Esophagus squamous epithelium (tissue), 5 donors: Measurements from ENCODE around the gene SPATC1L. TPM values are rescaled to one million over a fixed set of nuclear protein-coding genes. Genes with fewer than 3 reads are reported as not detected.

Source experiments
- DNase-seq: peaks from one replicate; lab custom pipeline; 2025; lab: John Stamatoyannopoulos, UW
- H3K27ac ChIP-seq, 4 donors: fragments of 200-600 bp; sonication (generic); one replicate each; pipeline ENCODE4 v1.5.1; 2016 to 2019; ENCODE audit warnings: mild to moderate bottlenecking in 1 of 4
- H3K27me3 ChIP-seq, 4 donors: fragments of 200-600 bp; sonication (generic); 1 replicate in 3 of 4; 2 replicates in 1 of 4; pipeline versions ENCODE4 v1.5.1 to v1.6.0; 2017 to 2021; ENCODE audit warnings: antibody characterized with exemption in 1 of 4
- H3K36me3 ChIP-seq, 3 donors: fragments of 200-600 bp; sonication (generic); one replicate each; pipeline ENCODE4 v1.5.1; 2016 to 2019
- H3K4me1 ChIP-seq, 3 donors: fragments of 200-600 bp; sonication (generic); one replicate each; pipeline ENCODE4 v1.5.1; 2017 to 2019
- H3K4me3 ChIP-seq, 4 donors: fragments of 200-600 bp; sonication (generic); 1 replicate in 3 of 4; 2 replicates in 1 of 4; pipeline ENCODE4 v1.5.1; 2016 to 2019; ENCODE audit warnings: mild to moderate bottlenecking in 2 of 4, moderate library complexity in 1 of 4
- H3K9me3 ChIP-seq, 3 donors: fragments of 200-600 bp; sonication (generic); one replicate each; pipeline ENCODE4 v1.5.1; 2016 to 2019
- CTCF ChIP-seq, 6 experiments: fragments of 450-650 bp in 4 of 6; fragments of 200-600 bp in 2 of 6; sonication (generic) in 2 of 6; IDR thresholded peaks; one replicate each; pipeline ENCODE4 v1.5.1; 2016 to 2019; ENCODE audit warnings: antibody characterized with exemption in 6 of 6, mild to moderate bottlenecking in 4 of 6, moderate library complexity in 4 of 6
- POLR2A ChIP-seq, 4 donors: fragments of 450-650 bp; IDR thresholded peaks; one replicate each; pipeline ENCODE4 v1.6.1; 2017; ENCODE audit warnings: antibody characterized with exemption in 4 of 4, mild to moderate bottlenecking in 4 of 4, moderate library complexity in 3 of 4
- WGBS, 2 donors: methylation state at CpG; one replicate each; pipeline ENCODE4 v1.1.5; 2018; 5-methylcytosine and 5-hydroxymethylcytosine counted together
- intact Hi-C: fragments of 100-400 bp; cut with DNase I; formaldehyde crosslinking; loops from one replicate; pipeline ENCODE4 v1.15.0; 2022
- total RNA-seq, 4 donors: library from RNA; depleted of rRNA; stranded (reverse); fragments of >200 nt; gene quantifications; one replicate each; pipeline ENCODE4 v1.1.0, GENCODE V29; 2016
- donor health status: DM: yes; HTN: yes; CAD: no.

Gene SPATC1L
- total RNA-seq, 4 donors from 2014 or later, result 4.0 to 7.2 (median 6.3) TPM

GRCh38 chr21:46111857-46112724 is 72.2 kb downstream of the SPATC1L start:
- Histone ChIP-seq H3K27me3 (no peaks in the 10 kb centered on the region), H3K27ac (no peak overlapping the region), H3K36me3 (peaks cover 0 to 55% (median 7%) of the 10 kb centered on the region in 3 donors), H3K4me1 (peaks cover 6 to 26% (median 10%) of the 10 kb centered on the region in 3 donors), H3K9me3 (peaks cover 0 to 5% (median 0%) of the 10 kb centered on the region in 3 donors), H3K4me3 (no peak overlapping the region)
- intact Hi-C loops, result no loop called here
- WGBS, 2 donors, result 85 to 89% methylated on average over 12 to 16 of the region's 69 CpGs
- TF ChIP-seq POLR2A (IDR thresholded peaks at IDR 0.05) (no peak), CTCF (IDR thresholded peaks at IDR 0.05) (no peak)
- DNase-seq, result no peak

GRCh38 chr21:46111193-46111571 is 73.1 kb downstream of the SPATC1L start:
- no peaks in the 10 kb centered on the region for H3K27me3 ChIP-seq
- H3K4me3 ChIP-seq, result no peak overlapping the region
- no peak for DNase-seq
- WGBS, 2 donors, result 60 to 67% methylated on average over 1 to 3 of the region's 12 CpGs
- intact Hi-C loops, result no loop called here
- H3K4me1 ChIP-seq, result peaks cover 6 to 26% (median 10%) of the 10 kb centered on the region in 3 donors
- H3K36me3 ChIP-seq, result peaks cover 0 to 45% (median 7%) of the 10 kb centered on the region in 3 donors
- peak overlapping the region in 3 of 4 donors; percentile 17 to 39 (median 33) for H3K27ac ChIP-seq
- no peak for TF ChIP-seq CTCF (IDR thresholded peaks at IDR 0.05)
- TF ChIP-seq POLR2A (IDR thresholded peaks at IDR 0.05), result no peak
- peaks cover 0 to 5% (median 0%) of the 10 kb centered on the region in 3 donors for H3K9me3 ChIP-seq

Other genes starting within 250 kb of the SPATC1L start
- gene COL6A1, start 202.7 kb downstream of the SPATC1L start, total RNA-seq, result 100 to 1,000 TPM in 1 of 4 donors, 10 to 100 TPM in 3; 25.0 to 242 (median 54.9) TPM
- gene COL6A2, start 86.3 kb downstream of the SPATC1L start, total RNA-seq, result 100 to 1,000 TPM in 1 of 4 donors, 10 to 100 TPM in 3; 23.0 to 328 (median 62.0) TPM
- gene FTCD, start 28.9 kb downstream of the SPATC1L start, total RNA-seq, result not detected
- gene LSS, start 44.3 kb upstream of the SPATC1L start, total RNA-seq, result 100 to 1,000 TPM in 3 of 4 donors, 10 to 100 TPM in 1; 55.5 to 131 (median 115) TPM
- gene MCM3AP, start 101.2 kb upstream of the SPATC1L start, total RNA-seq, result 10 to 100 TPM; 31.3 to 72.7 (median 63.2) TPM
- 10 to 100 TPM in 3 of 4 donors, 1 to 10 TPM in 1; 4.7 to 17.9 (median 11.7) TPM for gene YBEY, start 101.9 kb upstream of the SPATC1L start, total RNA-seq
- gene C21orf58, start 139.4 kb upstream of the SPATC1L start, total RNA-seq, result 1 to 10 TPM; 2.1 to 4.4 (median 2.7) TPM
- gene PCNT, start 139.7 kb upstream of the SPATC1L start, total RNA-seq, result 10 to 100 TPM; 26.8 to 38.7 (median 29.9) TPM